GM21381 (cell line): ENCODE results near the gene FAM32A.
A peak's percentile ranks its signal among the peaks of the same experiment; 100 is the strongest.

Experiments
- ATAC-seq: cut with Tn5 transposase; IDR thresholded peaks from one replicate; pipeline ENCODE4 v1.9.1; 2021; ENCODE audit warnings: mild to moderate bottlenecking, moderate library complexity; ENCODE audit not compliant: unreplicated experiment

Gene FAM32A

GRCh38 chr19:16185123-16185767 is at the start of gene FAM32A:
Gene FAM32A, plus strand, starts transcription at chr19:16185410. Its CDS starts 33 bp downstream, at chr19:16185443.
- ATAC-seq: peak; percentile 93

GRCh38 chr19:16135430-16136127 is 49.6 kb upstream of the FAM32A start:
- no peak for ATAC-seq

GRCh38 chr19:16136185-16136999 is 48.8 kb upstream of the FAM32A start:
- ATAC-seq: no peak

DNA sequence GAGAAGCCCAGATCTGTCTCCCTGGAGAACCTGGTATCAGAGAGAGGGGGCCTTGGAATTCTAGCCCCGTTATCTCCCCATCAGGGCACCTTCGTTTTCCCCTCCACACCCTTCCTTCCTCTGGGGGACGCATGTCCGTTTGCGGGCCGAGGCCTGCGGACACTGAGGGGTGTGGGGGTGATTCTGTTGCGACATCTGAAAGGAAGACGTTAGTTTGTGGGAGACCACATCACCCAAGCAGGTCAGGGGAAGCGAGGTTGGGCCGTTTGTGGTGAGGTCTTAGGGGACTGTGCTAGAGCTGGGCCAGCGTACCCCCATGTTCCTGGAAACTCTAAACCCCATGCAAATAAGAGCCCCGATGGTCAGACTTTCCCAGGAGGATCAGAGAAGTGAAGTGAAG is 45.5 kb upstream of the FAM32A start:
- no peak for ATAC-seq

- no peak for ATAC-seq
Observed at GRCh38 chr19:16141043-16141442, 44.2 kb upstream of the FAM32A start.

- ATAC-seq: no peak
Observed at GRCh38 chr19:16142032-16142580, 43.1 kb upstream of the FAM32A start.

DNA sequence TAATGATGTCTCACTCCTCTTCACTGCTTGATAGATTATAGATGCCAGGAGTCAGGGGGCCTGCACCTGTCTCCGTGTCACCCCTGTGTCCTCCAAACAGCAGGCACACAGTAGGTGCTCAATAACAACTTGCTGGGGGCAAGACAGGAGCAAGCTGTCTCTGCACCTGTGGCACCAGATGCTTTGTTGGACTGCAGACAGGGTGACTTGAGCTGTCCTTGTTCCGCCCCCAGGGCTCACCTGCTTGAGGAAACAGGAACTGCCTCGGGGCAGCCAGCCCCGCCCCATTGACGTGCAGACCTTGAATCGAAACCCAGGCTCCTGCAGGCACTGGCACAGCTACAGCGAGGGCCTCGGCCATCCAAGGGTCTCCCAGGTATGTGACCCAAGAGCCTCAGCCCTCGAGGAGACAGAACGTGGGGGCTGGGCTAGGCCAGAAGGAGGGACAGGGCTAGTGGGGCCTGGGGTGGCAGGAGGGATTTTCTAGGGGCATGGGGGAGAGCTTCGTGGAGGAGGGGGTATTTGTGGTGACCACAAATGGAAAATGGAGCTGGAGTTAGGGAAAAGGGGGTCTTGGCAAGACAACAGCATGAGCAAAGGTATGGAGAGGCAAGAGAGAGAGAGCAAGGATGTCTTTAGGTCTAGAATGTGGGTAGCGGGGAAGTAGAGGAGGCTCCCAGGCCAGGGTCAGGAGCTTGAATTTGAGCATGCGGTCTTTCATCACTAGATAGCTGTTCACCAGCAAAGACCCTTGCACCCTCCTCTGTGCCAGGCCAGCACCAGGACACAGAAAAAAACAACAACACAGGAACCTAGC is 41.6 kb upstream of the FAM32A start, which contains the start of gene HSH2D:
Gene HSH2D (plus strand): TSS at position 287 of the 817 bp plus-strand sequence. CDS start 5,066 bp downstream, outside the sequence.
- peak; percentile 52 for ATAC-seq

- ATAC-seq: no peak
Observed at GRCh38 chr19:16144216-16144581, 41.0 kb upstream of the FAM32A start.

DNA sequence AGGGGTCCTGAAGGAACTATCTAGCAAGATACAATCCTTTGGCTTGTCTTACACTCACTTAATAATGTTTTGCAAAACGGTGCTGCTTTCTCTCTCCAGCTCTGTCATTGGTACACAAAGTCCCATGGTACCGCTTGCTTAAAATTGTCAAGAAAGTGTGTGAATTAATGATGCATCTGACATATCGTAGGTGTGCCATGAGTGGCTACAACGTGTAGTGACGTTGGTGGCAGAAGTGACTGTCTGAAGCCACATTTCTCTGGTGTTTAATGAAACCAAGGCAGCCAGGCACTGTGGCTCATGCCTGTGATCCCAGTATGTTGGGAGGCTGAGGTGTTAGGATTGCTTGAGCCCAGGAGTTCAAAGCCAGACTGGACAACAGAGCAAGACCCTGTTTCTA is 39.1 kb upstream of the FAM32A start:
- no peak for ATAC-seq

GRCh38 chr19:16148443-16149229 is 36.6 kb upstream of the FAM32A start:
- no peak for ATAC-seq

GRCh38 chr19:16153582-16154336 is 31.5 kb upstream of the FAM32A start:
- ATAC-seq: no peak

DNA sequence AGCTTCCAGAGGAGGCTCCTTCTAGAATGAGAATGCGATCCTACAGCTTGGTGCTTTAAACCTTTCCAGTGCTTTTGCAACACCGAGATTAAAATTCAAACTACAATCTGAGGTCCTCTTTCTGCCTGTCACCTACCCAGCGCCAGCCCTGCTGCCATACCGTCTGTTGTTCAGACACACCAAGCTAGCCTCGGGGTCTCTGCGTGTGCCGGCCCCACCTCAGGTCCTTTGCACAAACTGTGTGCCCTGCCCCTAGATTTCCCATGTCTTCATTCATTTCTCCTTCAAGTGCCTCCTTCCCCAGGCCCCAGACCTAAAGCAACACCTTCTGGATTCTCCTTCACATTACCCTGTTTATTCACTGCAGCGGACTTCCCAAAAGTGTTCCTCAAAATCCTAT is 30.7 kb upstream of the FAM32A start:
- no peak for ATAC-seq

- no peak for ATAC-seq
Observed at GRCh38 chr19:16155128-16155527, 30.1 kb upstream of the FAM32A start.

DNA sequence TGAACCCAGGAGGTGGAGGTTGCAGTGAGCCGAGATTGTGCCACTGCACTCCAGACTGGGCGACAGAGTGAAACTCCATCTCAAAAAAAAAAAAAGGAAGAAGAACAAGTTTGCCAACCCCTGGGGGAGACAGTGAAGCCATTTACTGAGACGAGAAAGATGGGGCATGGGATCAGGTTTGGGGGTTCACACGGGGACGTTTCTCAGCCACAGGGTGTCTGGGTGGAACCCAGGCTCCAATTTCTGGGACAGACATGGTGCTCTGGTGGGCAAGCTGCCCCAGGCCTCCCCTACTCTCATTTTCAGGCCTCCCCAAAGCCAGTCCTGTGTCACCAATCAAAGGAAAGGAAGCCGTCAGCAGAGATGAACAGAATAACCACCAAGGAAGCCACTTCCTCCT is 28.3 kb upstream of the FAM32A start:
- ATAC-seq: no peak

DNA sequence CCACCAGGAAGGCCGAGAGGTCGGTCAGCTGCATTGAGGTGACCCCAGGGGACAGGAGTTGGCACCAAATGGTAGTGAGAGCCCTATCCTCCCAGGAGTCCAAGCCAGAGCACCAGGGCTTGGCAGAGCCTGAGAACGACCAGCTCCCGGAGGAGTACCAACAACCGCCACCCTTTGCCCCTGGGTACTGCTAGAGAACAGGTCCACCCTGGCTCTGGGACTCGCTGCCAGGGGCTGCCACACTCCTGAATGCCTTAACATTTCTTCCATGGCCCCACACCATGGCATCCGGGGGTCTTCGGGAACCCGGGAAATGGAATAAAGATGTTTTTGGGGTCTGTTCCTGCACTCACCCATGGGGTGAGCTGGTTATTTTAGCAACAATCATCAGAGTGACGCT is 27.6 kb upstream of the FAM32A start:
- ATAC-seq: no peak

- no peak for ATAC-seq
Observed at GRCh38 chr19:16159655-16160054, 25.6 kb upstream of the FAM32A start.

- no peak for ATAC-seq
Observed at GRCh38 chr19:16160445-16160942, 24.7 kb upstream of the FAM32A start.

DNA sequence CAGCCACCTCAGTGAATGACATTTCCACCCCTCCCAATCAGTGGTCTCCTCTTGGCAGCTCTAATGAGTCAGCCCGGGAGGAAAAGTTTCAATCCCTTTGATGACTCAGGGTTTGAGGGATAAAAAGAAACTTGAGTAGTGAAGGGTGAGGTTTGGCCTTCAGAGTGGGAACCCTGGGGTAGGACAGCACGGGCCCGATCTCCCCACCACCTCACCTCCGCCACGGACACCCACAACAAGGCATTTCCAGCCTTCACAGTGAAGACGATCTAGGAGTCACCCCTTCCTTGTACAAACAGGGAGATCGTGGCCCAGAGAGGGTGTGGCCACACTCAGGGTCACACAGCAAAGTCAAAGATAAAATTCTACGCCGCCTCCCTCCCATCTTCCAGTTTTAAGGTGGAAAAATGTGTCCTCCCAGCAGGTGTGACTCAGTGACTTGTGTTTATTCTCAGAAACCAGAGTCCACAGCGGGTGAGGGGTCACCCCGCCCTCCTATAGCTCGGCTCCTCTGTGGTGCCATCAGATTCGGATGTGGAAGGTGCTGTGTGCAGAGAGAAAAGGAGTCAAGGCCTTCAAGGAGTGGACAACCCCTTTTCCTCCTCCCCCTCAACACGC is 24.2 kb upstream of the FAM32A start:
- no peak for ATAC-seq
